ENCODE data around the gene GALNT14.

GALNT14 gene

GRCh38 chr2:30933496-30933895, 204.7 kb downstream of the GALNT14 start:
- Histone ChIP-seq H3K4me3 (ENCODE audit: low read length in 2 of 2) (no peak overlapping the region), H3K27ac (ENCODE audit: low read length) (no peak overlapping the region), H3K9me3 (ENCODE audit: control insufficient read depth in 2 of 2, low read length in 2 of 2) (no peaks in the 10 kb centered on the region), H3K27me3 (ENCODE audit: control insufficient read depth in 1 of 2, insufficient read depth in 2 of 2, low read length in 2 of 2) (no peaks in the 10 kb centered on the region), H3K4me1 (ENCODE audit: control insufficient read depth, insufficient read depth, low read length) (no peaks in the 10 kb centered on the region), H3K9ac (ENCODE audit: low read length in 2 of 2) (no peak overlapping the region), H3K36me3 (ENCODE audit: control insufficient read depth in 2 of 2, insufficient read depth in 2 of 2, low read length in 2 of 2) (no peaks in the 10 kb centered on the region)

- no peak overlapping the region for H3K9ac ChIP-seq (ENCODE audit: low read length in 2 of 2)
- no peaks in the 10 kb centered on the region for H3K4me1 ChIP-seq (ENCODE audit: control insufficient read depth, insufficient read depth, low read length)
- no peaks in the 10 kb centered on the region for H3K27me3 ChIP-seq (ENCODE audit: control insufficient read depth in 1 of 2, insufficient read depth in 2 of 2, low read length in 2 of 2)
- no peak overlapping the region for H3K4me3 ChIP-seq (ENCODE audit: low read length in 2 of 2)
- no peaks in the 10 kb centered on the region for H3K9me3 ChIP-seq (ENCODE audit: control insufficient read depth in 2 of 2, low read length in 2 of 2)
- no peaks in the 10 kb centered on the region for H3K36me3 ChIP-seq (ENCODE audit: control insufficient read depth in 2 of 2, insufficient read depth in 2 of 2, low read length in 2 of 2)
- no peak overlapping the region for H3K27ac ChIP-seq (ENCODE audit: low read length)
These were observed 205.4 kb downstream of the GALNT14 start for GRCh38 chr2:30932870-30933269.

DNA sequence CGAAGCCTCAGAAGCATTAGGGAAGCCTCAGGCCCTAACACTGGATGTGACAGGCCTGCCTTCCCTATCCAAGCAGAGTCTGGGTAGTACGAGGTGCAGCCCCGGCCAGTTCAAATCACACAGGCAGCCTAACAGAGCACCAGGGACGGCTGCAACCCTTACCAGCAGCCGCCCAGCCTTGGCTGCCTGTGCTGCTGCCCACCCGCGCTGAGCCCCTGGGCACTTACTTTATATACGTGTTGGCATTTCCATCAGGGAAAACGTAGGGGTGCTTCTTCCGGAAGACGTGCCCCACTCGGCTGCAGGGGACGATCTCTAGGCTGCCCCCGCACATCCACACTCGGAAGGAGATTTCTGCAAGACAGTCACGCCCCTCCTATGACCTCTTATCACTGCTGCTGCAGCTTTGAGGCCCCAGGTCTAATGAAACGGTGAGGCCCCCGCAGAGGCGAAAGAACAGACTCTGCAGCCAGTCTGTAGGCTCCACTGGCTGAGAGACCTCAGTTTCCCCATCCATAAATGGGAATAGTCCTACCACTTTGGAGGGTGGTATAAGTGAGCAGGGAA, 206.3 kb downstream of the GALNT14 start:
- Histone ChIP-seq H3K4me3 (ENCODE audit: low read length in 2 of 2) (no peak overlapping the region), H3K27me3 (ENCODE audit: control insufficient read depth in 1 of 2, insufficient read depth in 2 of 2, low read length in 2 of 2) (no peaks in the 10 kb centered on the region), H3K9ac (ENCODE audit: low read length in 2 of 2) (no peak overlapping the region), H3K36me3 (ENCODE audit: control insufficient read depth in 2 of 2, insufficient read depth in 2 of 2, low read length in 2 of 2) (no peaks in the 10 kb centered on the region), H3K9me3 (ENCODE audit: control insufficient read depth in 2 of 2, low read length in 2 of 2) (no peaks in the 10 kb centered on the region), H3K4me1 (ENCODE audit: control insufficient read depth, insufficient read depth, low read length) (no peaks in the 10 kb centered on the region), H3K27ac (ENCODE audit: low read length) (no peak overlapping the region)

DNA sequence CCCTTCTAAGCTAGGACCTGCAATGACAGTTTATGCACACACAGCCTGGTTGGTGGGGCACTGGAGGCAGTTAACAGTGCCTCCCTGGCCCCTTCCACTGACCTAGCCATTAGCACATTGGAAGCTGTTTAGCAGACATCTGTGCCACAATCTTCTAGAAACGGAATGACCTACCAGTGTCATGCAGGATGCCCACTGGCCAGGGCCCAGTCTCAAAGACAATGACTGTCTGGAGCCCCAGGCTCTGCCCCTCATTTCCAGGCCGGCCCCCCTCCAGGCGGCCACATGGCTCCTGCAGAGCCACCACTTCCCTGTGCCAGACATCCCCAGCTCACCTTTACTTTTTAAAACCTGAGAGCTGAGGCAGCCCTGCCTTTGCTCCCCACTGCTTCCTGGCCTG, 207.5 kb downstream of the GALNT14 start:
- Histone ChIP-seq H3K4me3 (ENCODE audit: low read length in 2 of 2) (no peak overlapping the region), H3K9ac (ENCODE audit: low read length in 2 of 2) (no peak overlapping the region), H3K36me3 (ENCODE audit: control insufficient read depth in 2 of 2, insufficient read depth in 2 of 2, low read length in 2 of 2) (no peaks in the 10 kb centered on the region), H3K27ac (ENCODE audit: low read length) (no peak overlapping the region), H3K27me3 (ENCODE audit: control insufficient read depth in 1 of 2, insufficient read depth in 2 of 2, low read length in 2 of 2) (peaks cover 0 to 2% of the 10 kb centered on the region in 2 donors), H3K9me3 (ENCODE audit: control insufficient read depth in 2 of 2, low read length in 2 of 2) (no peaks in the 10 kb centered on the region), H3K4me1 (ENCODE audit: control insufficient read depth, insufficient read depth, low read length) (no peaks in the 10 kb centered on the region)

GRCh38 chr2:30927465-30928075, 210.7 kb downstream of the GALNT14 start:
- no peak overlapping the region for H3K4me3 ChIP-seq (ENCODE audit: low read length in 2 of 2)
- no peaks in the 10 kb centered on the region for H3K36me3 ChIP-seq (ENCODE audit: control insufficient read depth in 2 of 2, insufficient read depth in 2 of 2, low read length in 2 of 2)
- H3K27me3 ChIP-seq (ENCODE audit: control insufficient read depth in 1 of 2, insufficient read depth in 2 of 2, low read length in 2 of 2): peaks cover 0 to 2% of the 10 kb centered on the region in 2 donors

GRCh38 chr2:30926606-30927005, 211.6 kb downstream of the GALNT14 start:
- peaks cover 0 to 2% of the 10 kb centered on the region in 2 donors for H3K27me3 ChIP-seq (ENCODE audit: control insufficient read depth in 1 of 2, insufficient read depth in 2 of 2, low read length in 2 of 2)
- H3K27ac ChIP-seq (ENCODE audit: low read length): no peak overlapping the region
- no peaks in the 10 kb centered on the region for H3K4me1 ChIP-seq (ENCODE audit: control insufficient read depth, insufficient read depth, low read length)
- no peak overlapping the region for H3K9ac ChIP-seq (ENCODE audit: low read length in 2 of 2)
- H3K9me3 ChIP-seq (ENCODE audit: control insufficient read depth in 2 of 2, low read length in 2 of 2): no peaks in the 10 kb centered on the region
- H3K4me3 ChIP-seq (ENCODE audit: low read length in 2 of 2): no peak overlapping the region
- no peaks in the 10 kb centered on the region for H3K36me3 ChIP-seq (ENCODE audit: control insufficient read depth in 2 of 2, insufficient read depth in 2 of 2, low read length in 2 of 2)

More at GRCh38 chr2:30927465-30928075, 210.7 kb downstream of the GALNT14 start:
- H3K9me3 ChIP-seq (ENCODE audit: control insufficient read depth in 2 of 2, low read length in 2 of 2): no peaks in the 10 kb centered on the region
- H3K4me1 ChIP-seq (ENCODE audit: control insufficient read depth, insufficient read depth, low read length): no peaks in the 10 kb centered on the region
- H3K27ac ChIP-seq (ENCODE audit: low read length): no peak overlapping the region
- H3K9ac ChIP-seq (ENCODE audit: low read length in 2 of 2): no peak overlapping the region

GRCh38 chr2:30923623-30924022, 214.6 kb downstream of the GALNT14 start:
- H3K4me1 ChIP-seq (ENCODE audit: control insufficient read depth, insufficient read depth, low read length): no peaks in the 10 kb centered on the region
- H3K4me3 ChIP-seq (ENCODE audit: low read length in 2 of 2): no peak overlapping the region
- no peak overlapping the region for H3K9ac ChIP-seq (ENCODE audit: low read length in 2 of 2)
- no peak overlapping the region for H3K27ac ChIP-seq (ENCODE audit: low read length)
- H3K9me3 ChIP-seq (ENCODE audit: control insufficient read depth in 2 of 2, low read length in 2 of 2): no peaks in the 10 kb centered on the region
- no peaks in the 10 kb centered on the region for H3K36me3 ChIP-seq (ENCODE audit: control insufficient read depth in 2 of 2, insufficient read depth in 2 of 2, low read length in 2 of 2)
- peaks cover 0 to 2% of the 10 kb centered on the region in 2 donors for H3K27me3 ChIP-seq (ENCODE audit: control insufficient read depth in 1 of 2, insufficient read depth in 2 of 2, low read length in 2 of 2)

- Histone ChIP-seq H3K4me3 (ENCODE audit: low read length in 2 of 2) (no peak overlapping the region), H3K36me3 (ENCODE audit: control insufficient read depth in 2 of 2, insufficient read depth in 2 of 2, low read length in 2 of 2) (no peaks in the 10 kb centered on the region), H3K9ac (ENCODE audit: low read length in 2 of 2) (no peak overlapping the region), H3K9me3 (ENCODE audit: control insufficient read depth in 2 of 2, low read length in 2 of 2) (no peaks in the 10 kb centered on the region), H3K27me3 (ENCODE audit: control insufficient read depth in 1 of 2, insufficient read depth in 2 of 2, low read length in 2 of 2) (no peaks in the 10 kb centered on the region), H3K27ac (ENCODE audit: low read length) (no peak overlapping the region), H3K4me1 (ENCODE audit: control insufficient read depth, insufficient read depth, low read length) (no peaks in the 10 kb centered on the region)
These were observed 217.7 kb downstream of the GALNT14 start for GRCh38 chr2:30920511-30920910.

DNA sequence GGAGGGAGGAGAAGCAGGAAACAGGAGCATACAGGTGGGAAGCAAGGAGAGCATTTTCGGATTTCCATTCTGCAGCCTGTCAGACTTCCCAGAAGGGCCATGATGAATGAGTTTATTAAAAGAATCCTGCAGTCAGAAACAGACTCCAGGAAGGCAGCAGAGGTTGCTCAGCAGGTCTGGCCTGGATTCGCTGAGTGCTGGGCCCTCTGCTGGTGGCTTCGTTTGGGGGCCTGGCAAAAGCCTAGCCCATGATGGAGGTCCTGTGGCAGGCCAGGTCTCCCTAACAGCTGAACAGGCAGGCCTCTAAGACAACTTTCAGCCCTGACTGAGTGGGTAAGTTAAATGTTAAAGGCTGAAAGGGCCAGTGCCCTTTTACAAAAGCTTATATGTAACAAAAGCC, 222.8 kb downstream of the GALNT14 start:
- Histone ChIP-seq H3K4me1 (ENCODE audit: control insufficient read depth, insufficient read depth, low read length) (no peaks in the 10 kb centered on the region), H3K9me3 (ENCODE audit: control insufficient read depth in 2 of 2, low read length in 2 of 2) (no peaks in the 10 kb centered on the region), H3K9ac (ENCODE audit: low read length in 2 of 2) (no peak overlapping the region), H3K27me3 (ENCODE audit: control insufficient read depth in 1 of 2, insufficient read depth in 2 of 2, low read length in 2 of 2) (no peaks in the 10 kb centered on the region), H3K36me3 (ENCODE audit: control insufficient read depth in 2 of 2, insufficient read depth in 2 of 2, low read length in 2 of 2) (no peaks in the 10 kb centered on the region), H3K4me3 (ENCODE audit: low read length in 2 of 2) (no peak overlapping the region), H3K27ac (ENCODE audit: low read length) (no peak overlapping the region)

GRCh38 chr2:30914456-30914855, 223.8 kb downstream of the GALNT14 start:
- Histone ChIP-seq H3K9ac (ENCODE audit: low read length in 2 of 2) (no peak overlapping the region), H3K27me3 (ENCODE audit: control insufficient read depth in 1 of 2, insufficient read depth in 2 of 2, low read length in 2 of 2) (no peaks in the 10 kb centered on the region), H3K4me3 (ENCODE audit: low read length in 2 of 2) (no peak overlapping the region), H3K27ac (ENCODE audit: low read length) (no peak overlapping the region), H3K4me1 (ENCODE audit: control insufficient read depth, insufficient read depth, low read length) (no peaks in the 10 kb centered on the region), H3K36me3 (ENCODE audit: control insufficient read depth in 2 of 2, insufficient read depth in 2 of 2, low read length in 2 of 2) (no peaks in the 10 kb centered on the region), H3K9me3 (ENCODE audit: control insufficient read depth in 2 of 2, low read length in 2 of 2) (no peaks in the 10 kb centered on the region)

GRCh38 chr2:30912056-30912455, 226.2 kb downstream of the GALNT14 start:
- H3K27me3 ChIP-seq (ENCODE audit: control insufficient read depth in 1 of 2, insufficient read depth in 2 of 2, low read length in 2 of 2): no peaks in the 10 kb centered on the region
- no peak overlapping the region for H3K4me3 ChIP-seq (ENCODE audit: low read length in 2 of 2)
- no peaks in the 10 kb centered on the region for H3K9me3 ChIP-seq (ENCODE audit: control insufficient read depth in 2 of 2, low read length in 2 of 2)
- H3K9ac ChIP-seq (ENCODE audit: low read length in 2 of 2): no peak overlapping the region
- H3K4me1 ChIP-seq (ENCODE audit: control insufficient read depth, insufficient read depth, low read length): no peaks in the 10 kb centered on the region
- no peaks in the 10 kb centered on the region for H3K36me3 ChIP-seq (ENCODE audit: control insufficient read depth in 2 of 2, insufficient read depth in 2 of 2, low read length in 2 of 2)
- no peak overlapping the region for H3K27ac ChIP-seq (ENCODE audit: low read length)

Data from stomach smooth muscle (tissue), 2 donors.